Endometrial microvascular endothelial cells (primary cell): Measurements from ENCODE around the gene LAMA4. TPM values are rescaled to one million over a fixed set of nuclear protein-coding genes. Genes with fewer than 3 reads are reported as not detected.

Experiments used
- in situ Hi-C: cut with HindIII; loops from 2 replicates; pipeline ENCODE4 v1.10.0; 2017; ENCODE audit warnings: low sequenced_read_pairs, low pct_unique_long_range_greater_than_20kb; ENCODE audit errors: inconsistent ontology term
- total RNA-seq: library from RNA; depleted of rRNA; stranded (reverse); fragments of >200 nt; gene quantifications from one replicate; pipeline ENCODE4 v1.2.3, GENCODE V29; 2015; ENCODE audit errors: inconsistent ontology term

Gene LAMA4
- total RNA-seq, 1 donor from 2014 or later: 221 TPM

DNA sequence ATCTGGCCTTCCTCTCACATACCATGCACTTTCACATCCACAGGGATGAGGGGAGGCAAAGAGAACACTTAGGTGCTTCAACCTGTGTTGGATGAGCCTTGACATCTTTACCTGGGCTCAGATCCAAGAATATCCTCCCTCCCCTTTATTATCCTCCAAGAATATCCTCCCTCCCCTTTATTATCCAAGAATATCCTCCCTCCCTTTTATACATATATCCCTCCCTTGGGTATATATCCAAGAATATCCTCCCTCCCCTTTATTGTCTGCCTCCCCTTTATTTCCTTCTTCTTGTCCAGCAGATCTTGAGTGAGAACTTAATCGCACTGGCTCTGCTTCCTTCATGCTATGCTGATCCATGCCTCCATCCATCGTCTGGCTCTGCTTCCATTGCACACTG, 30.3 kb downstream of the LAMA4 start:
- in situ Hi-C loops: no loop called here

DNA sequence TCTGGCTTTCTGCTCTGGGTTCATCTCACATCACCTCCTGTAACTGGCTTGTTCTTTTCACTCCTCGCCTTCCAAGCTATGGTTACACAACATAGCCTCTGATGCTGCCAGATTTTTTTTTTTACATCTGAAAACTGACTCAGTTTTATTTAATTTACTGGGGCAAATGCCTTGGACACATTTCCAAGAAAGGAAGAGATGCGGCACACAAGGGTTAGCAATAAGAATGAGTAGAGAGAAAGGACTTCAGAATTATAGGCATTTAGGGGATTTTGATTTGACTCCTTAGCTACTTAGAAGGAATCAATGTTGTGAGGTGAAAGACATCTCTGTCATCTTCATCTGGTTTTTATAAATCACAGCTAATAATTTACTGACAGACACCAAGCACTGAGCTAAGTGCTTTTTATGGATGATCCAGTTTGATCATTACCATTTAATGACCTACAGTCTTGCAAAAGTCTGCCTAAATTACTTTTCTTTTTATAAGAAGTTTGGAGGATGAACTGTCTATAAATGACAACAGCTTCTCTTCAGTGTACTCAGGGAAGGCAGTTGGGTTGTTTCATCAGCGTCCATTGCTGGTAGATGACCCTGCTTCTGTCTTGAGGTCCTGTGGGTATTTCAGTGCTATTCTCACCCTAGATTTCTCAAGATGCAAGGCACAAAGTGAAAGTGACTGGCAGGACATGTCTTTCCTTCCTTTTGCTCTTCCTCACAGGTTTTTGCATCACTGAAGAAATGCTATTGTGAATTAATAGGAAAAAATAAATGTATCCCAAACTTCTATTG, 31.1 kb downstream of the LAMA4 start:
- in situ Hi-C loops: no loop called here

- in situ Hi-C loops: no loop called here
Measured at GRCh38 chr6:112221981-112222852, 32.1 kb downstream of the LAMA4 start.

DNA sequence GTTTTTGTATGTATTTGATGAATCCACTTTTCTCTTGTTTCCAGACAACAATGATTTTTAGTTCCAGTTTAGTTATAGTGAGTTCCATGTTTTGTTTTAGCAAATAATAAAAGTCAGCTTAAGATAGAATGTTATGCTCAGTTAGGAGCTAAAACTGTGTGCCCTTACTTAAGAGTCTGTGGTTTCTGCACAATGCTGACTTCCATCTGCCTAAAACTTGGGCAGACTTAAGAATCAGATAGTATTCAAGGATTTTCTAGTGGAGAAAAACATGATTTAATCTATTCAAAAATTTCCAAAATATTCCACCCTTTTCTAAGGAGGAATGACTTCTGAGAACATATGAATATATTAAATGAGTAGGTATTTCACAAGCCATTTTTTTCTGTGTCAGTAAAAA, 32.8 kb downstream of the LAMA4 start:
- in situ Hi-C loops: no loop called here

DNA sequence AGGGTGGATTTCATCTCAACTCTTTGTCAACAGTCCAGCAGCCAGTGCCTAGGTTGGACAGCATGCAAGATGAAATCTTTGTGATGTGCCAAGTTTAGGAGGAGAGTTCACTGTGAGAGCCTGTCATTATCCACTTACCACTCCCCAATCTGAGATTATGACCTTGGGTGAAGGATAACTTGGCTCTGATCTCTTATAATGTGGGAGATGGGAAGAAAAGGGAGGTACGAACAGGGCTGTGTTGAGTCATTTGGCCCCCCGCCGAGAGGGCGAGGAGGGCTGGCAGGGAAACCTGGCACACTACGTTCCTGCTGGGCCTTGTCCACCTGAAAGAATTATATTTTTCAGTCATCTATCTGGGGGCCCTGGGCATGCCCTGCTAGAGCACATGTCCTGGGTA, 35.8 kb downstream of the LAMA4 start:
- in situ Hi-C loops: no loop called here

DNA sequence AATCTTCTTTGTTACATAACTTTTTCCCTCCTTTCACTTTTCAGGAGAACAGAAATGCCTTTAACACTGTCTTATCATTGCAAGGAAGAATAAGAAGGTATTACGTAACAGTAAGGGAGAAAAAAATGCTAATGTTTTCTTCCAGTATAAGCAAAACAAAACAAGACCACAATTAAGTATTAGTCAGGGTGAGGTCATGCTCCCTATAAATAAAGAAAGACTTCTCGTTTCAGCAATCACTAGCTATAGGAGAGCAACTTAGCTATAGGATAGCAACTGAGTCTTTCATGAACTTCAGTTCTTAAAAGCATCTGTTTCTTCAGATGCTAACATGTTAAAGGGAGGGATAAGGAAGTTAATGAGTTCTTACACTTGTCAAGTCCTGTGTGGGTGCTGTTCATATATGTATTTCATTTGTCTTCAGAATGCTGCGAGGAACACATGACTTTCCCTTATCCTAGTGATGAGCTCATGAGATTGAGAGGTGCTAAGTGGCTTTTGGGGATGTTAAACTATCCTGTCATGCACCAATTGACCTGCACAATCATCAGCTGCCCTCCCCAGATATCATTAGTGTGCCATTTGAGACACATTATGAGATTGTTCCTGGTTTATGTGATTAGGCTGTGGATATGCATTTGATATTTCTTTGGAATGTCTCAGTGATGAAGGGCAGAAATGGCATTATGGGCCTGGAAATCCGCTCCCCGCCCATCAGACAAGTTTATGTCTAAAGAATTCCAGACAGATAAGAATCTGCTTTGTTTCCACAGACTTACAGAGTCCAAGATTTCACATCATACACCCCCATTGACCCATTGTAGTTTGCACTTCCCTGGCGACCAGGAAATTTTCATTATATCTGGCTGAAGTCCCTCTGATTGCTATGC, 37.5 kb downstream of the LAMA4 start:
- in situ Hi-C loops: no loop called here

DNA sequence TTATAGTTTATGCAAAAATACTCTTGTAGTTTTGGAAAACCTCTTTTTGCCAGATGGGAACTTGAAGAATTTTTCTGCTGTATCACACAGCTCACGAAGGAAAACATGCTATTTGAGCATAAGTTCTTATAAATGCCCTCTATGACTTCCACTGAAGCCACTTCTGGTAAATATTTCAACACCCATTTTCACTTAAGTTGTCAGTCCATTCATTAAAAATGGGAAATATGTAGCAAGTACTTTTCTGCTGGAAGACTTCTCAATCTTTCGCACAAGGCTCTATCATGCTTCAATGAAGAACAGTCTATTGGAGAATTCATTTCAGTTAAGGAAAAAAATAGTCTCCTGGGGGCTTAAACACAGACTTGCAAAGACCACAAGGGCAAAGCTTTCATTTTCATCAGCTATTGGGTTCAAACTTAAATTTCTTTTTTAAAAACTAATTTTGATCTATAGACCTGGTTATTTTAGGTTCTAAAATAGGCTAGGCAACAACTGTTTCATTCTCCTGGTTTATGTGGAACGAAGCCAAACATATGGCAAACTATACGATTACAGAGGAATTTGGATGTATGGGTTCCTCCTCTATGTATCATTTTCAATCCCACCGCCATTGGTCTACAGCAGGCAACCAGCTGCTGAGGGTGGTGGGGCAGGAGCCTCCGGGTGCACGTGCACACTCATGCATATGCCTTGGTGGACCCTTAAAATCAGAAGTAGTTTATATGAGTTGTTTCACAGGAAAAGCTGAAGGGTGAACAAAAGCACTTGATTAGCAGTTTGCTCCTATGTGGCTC, 38.7 kb downstream of the LAMA4 start:
- in situ Hi-C loops: no loop called here

- in situ Hi-C loops: no loop called here
Measured at GRCh38 chr6:112214739-112215269, 39.6 kb downstream of the LAMA4 start.

DNA sequence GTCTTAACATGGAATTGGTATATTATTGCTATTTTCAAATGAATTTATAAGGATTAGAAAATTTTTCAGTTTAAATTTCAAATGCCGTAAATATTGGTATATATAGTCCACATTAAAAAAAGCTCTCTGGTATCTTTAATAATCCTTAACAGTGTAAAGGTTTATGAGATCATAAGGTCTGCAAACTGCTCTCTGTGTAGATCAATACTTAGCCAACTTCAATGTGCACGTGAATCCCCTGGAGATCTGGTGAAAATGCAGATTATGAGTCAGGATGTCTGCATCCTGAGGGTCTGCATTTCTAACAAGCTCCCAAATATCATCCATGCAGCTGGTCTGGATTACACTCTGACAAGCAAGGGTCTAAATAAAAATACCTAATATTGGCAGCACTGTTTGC, 43.5 kb downstream of the LAMA4 start:
- in situ Hi-C loops: no loop called here

- in situ Hi-C loops: no loop called here
Measured at GRCh38 chr6:112209131-112209530, 45.2 kb downstream of the LAMA4 start.

DNA sequence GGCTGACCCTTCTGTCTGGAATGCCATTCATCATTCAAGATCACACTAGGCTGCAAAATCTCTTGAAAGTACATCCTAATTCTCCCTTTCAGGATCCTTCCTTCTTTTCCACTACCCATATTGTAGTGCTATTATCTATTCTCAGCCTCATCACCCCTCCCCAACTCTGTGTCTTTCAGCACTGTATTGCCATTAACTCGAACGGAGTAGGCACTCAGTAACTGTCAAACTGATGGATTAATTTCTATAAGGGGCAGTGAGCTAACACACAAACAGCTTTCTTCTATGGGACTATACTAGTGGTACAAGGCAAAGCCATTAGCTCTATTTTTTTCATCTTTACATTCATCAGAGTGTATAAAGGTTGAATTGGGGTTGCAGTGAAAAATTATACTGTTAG, 46.6 kb downstream of the LAMA4 start:
- in situ Hi-C loops: no loop called here

DNA sequence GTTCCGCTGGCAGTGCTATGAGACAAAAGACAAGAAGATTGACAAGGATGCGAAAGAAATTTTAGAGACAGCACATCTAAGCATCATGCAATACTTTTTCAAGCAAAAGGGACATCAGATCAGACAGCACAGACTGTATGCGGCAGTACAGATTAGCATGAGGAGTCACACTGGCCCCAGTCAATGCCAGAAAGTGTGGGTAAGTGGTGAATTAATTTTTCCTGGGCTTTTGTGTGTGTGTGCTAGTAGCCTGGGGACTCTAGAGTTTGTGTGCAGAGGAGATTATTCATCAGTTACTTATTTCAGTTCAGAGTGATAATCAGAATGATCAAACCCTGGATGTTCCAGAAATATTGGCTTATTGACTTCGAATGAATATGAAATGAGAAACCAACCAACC, 47.2 kb downstream of the LAMA4 start:
- in situ Hi-C loops: no loop called here

DNA sequence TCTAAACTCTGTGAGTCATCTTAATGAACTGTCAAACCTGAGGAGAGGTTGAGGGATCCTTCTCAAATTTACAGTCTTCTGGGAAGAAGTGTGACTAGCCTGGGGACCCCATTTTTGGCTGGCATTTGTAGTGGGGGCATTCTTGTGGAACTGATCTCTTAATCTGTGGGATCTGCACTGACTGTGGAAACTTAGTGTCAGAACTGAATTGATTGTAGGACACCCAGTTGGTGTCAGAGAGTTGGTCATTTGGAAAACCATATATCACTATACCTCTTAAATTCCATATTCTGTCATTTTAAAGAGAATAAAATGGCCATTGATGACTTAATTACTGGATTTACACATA, 48.3 kb downstream of the LAMA4 start:
- in situ Hi-C loops: no loop called here

DNA sequence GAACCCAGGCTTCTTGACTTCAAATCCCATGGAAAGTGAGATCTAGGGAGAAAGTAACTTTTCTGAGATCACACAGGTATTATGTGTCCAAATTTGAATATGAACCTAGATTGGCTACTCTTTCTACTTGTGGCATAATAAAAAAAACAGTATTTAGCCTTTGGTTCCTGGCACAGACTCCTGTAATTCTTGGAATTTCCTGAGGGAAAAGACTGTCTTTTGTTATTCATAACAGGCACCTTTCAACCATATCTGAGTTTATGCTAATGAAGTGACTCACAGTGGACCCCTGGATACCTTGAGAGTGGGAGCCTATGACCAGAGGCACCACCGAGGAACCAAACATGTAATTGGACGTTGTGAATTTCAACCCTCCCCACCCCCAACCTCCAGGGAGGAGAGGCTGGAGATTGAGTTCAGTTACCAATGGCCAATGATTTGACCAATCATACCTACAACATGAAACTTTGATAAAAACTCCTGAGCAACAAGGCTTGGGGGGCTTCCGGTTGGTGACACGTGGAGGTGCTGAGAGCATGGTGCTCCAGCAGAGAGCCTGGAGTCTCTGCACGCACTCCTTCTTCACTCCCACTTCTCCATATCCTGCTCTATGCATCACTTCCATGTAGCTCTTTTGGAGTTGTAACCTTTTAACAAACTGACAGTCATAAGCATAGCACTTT, 48.8 kb downstream of the LAMA4 start:
- in situ Hi-C loops: no loop called here

GRCh38 chr6:112204350-112204706, 50.0 kb downstream of the LAMA4 start:
- in situ Hi-C loops: loop anchor here (5.0 kb wide), 1 partner anchor 53 kb away; no protein-coding TSS in a partner anchor

GRCh38 chr6:112203577-112204349, 50.6 kb downstream of the LAMA4 start:
- in situ Hi-C loops: loop anchor here (5.0 kb wide), 1 partner anchor 54 kb away; no protein-coding TSS in a partner anchor
